Fibroblast of mammary gland (primary cell): ENCODE measurements around the gene IGFN1.

ENCODE experiments used
- DNase-seq: peaks from one replicate; pipeline ENCODE4 v3.0.0-alpha.2; 2010; ENCODE audit warnings: low read depth
- H3K4me3 ChIP-seq: 2 replicates; pipeline ENCODE4 v1.5.1; 2011; ENCODE audit warnings: low read depth, mild to moderate bottlenecking, low read length, moderate library complexity; ENCODE audit not compliant: control insufficient read depth
- CTCF ChIP-seq: conservative IDR thresholded peaks from 2 replicates; pipeline ENCODE4 v1.5.1; 2011; ENCODE audit warnings: low read depth, low read length, inconsistent platforms; ENCODE audit not compliant: control insufficient read depth, insufficient read depth

The IGFN1 gene

GRCh38 chr1:201214886-201215285 is 24.3 kb downstream of the IGFN1 start:
- no peak for DNase-seq
- H3K4me3 ChIP-seq: no peak overlapping the region
- TF ChIP-seq CTCF: no peak

- TF ChIP-seq CTCF: no peak
- H3K4me3 ChIP-seq: no peak overlapping the region
- DNase-seq: no peak
Measured at GRCh38 chr1:201215531-201216357, 25.1 kb downstream of the IGFN1 start.

DNA sequence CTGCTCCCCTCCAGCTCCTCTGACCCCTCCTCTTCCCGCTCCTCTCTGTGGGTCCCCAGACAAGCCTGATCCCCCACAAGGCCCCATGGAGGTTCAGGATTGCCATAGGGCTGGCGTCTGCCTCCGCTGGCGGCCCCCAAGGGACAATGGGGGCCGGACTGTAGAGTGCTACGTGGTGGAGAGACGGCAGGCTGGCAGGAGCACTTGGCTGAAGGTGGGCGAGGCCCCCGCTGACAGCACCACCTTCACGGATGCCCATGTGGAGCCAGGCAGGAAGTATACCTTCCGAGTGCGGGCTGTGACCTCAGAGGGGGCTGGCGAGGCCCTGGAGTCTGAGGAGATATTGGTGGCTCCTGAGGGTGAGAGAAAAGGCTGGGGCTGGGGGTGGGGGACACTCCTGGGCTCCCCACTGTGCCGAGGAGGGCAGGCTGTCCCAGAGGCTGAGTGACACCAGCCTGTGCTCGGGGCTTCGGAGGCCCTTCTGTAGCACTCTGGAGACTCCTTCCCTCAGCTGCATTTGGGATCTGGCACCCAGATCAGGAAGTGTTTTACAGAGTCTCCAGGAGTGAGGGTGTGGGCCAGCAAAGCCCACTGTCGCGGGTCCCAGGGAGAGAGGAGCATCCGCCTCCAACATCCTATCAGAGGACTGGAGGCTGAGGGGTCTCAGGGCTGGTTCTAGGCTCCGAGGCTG is 25.9 kb downstream of the IGFN1 start:
- no peak for TF ChIP-seq CTCF
- DNase-seq: no peak
- H3K4me3 ChIP-seq: no peak overlapping the region

GRCh38 chr1:201217146-201217545 is 26.5 kb downstream of the IGFN1 start:
- no peak overlapping the region for H3K4me3 ChIP-seq
- TF ChIP-seq CTCF: no peak
- no peak for DNase-seq

GRCh38 chr1:201217851-201218250 is 27.2 kb downstream of the IGFN1 start:
- DNase-seq: no peak

DNA sequence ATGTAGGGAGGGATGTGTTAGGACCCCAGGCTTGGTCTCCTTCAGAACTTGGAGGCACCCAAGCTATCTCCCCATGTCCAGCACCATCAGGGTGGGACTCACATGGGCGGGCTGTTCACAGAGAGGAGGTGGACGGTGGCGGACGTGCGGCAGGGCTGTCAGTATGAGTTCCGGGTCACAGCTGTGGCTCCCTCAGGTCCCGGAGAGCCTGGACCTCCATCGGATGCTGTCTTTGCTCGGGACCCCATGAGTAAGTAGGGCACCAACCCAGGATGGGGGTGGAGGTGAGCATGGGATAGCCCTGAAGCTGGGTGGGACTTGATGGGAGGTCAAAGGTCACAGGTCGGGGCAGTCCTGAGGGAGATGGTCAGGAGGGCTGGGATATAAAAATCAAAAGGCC is 27.8 kb downstream of the IGFN1 start:
- DNase-seq: no peak
- TF ChIP-seq CTCF: no peak
- H3K4me3 ChIP-seq: no peak overlapping the region

More at GRCh38 chr1:201217851-201218250, 27.2 kb downstream of the IGFN1 start:
- H3K4me3 ChIP-seq: no peak overlapping the region
- TF ChIP-seq CTCF: no peak
